Thyroid gland (tissue), 4 donors: Measurements from ENCODE around the gene CLEC11A. TPM values are rescaled to one million over a fixed set of nuclear protein-coding genes. Genes with fewer than 3 reads are reported as not detected.

ENCODE experiments used
- DNase-seq, 2 donors: peaks; one replicate each; pipeline ENCODE4 v3.0.0-alpha.2; 2019
- H3K27ac ChIP-seq, 3 donors: fragments of 200-600 bp; sonication (generic); 1 replicate in 2 of 3; 2 replicates in 1 of 3; pipeline ENCODE4 v1.5.1; 2016 to 2019; ENCODE audit warnings: mild to moderate bottlenecking in 1 of 3, moderate library complexity in 1 of 3
- H3K27me3 ChIP-seq: fragments of 200-600 bp; sonication (generic); one replicate; pipeline ENCODE4 v1.5.1; 2019
- H3K36me3 ChIP-seq, 2 donors: fragments of 200-600 bp; sonication (generic); one replicate each; pipeline ENCODE4 v1.5.1; 2016 to 2019
- H3K4me1 ChIP-seq, 2 donors: fragments of 200-600 bp; sonication (generic); one replicate each; pipeline ENCODE4 v1.5.1; 2017 to 2019
- H3K4me3 ChIP-seq, 3 donors: fragments of 200-600 bp; sonication (generic); replicated peaks in 1 of 3; 1 replicate in 2 of 3; 2 replicates in 1 of 3; pipeline ENCODE4 v1.5.1; 2016; ENCODE audit warnings: mild to moderate bottlenecking in 1 of 3
- H3K9me3 ChIP-seq: fragments of 200-600 bp; sonication (generic); one replicate; pipeline ENCODE4 v1.5.1; 2017
- CTCF ChIP-seq, 6 experiments: fragments of 200-600 bp in 3 of 6; fragments of 450-650 bp in 3 of 6; sonication (generic) in 3 of 6; IDR thresholded peaks; one replicate each; pipeline ENCODE4 v1.5.1; 2016 to 2019; ENCODE audit warnings: antibody characterized with exemption in 6 of 6, mild to moderate bottlenecking in 2 of 6, inconsistent platforms in 1 of 6, moderate library complexity in 1 of 6
- POLR2A ChIP-seq, 2 donors: fragments of 450-650 bp; IDR thresholded peaks; one replicate each; pipeline ENCODE4 v1.6.1; 2017; ENCODE audit warnings: antibody characterized with exemption in 2 of 2, mild to moderate bottlenecking in 2 of 2, moderate library complexity in 1 of 2
- WGBS, 2 donors: methylation state at CpG; one replicate each; pipeline ENCODE4 v1.1.5; 2017; 5-methylcytosine and 5-hydroxymethylcytosine counted together
- intact Hi-C: fragments of 100-400 bp; cut with DNase I; formaldehyde crosslinking; loops from one replicate; pipeline ENCODE4 v1.15.1; 2023
- total RNA-seq, 4 donors: library from RNA; depleted of rRNA; stranded (reverse); fragments of >200 nt; gene quantifications; one replicate each; pipeline ENCODE4 v1.2.3, GENCODE V29; 2016

CLEC11A gene
- total RNA-seq, 4 donors from 2014 or later, result 5.0 to 16.0 (median 8.9) TPM

GRCh38 chr19:50719119-50719435, 4.1 kb upstream of the CLEC11A start:
- WGBS, 2 donors, result 0 to 7% methylated on average over 3 to 16 of the region's 30 CpGs
- H3K4me3 ChIP-seq, result peak overlapping the region in 1 of 3 donors; percentile 14
- TF ChIP-seq POLR2A (IDR thresholded peaks at IDR 0.05) (no peak), CTCF (IDR thresholded peaks at IDR 0.05) (no peak)
- peaks cover 13 to 21% of the 10 kb centered on the region in 2 donors for H3K4me1 ChIP-seq
- intact Hi-C loops, result no loop called here
- no peak for DNase-seq
- no peaks in the 10 kb centered on the region for H3K9me3 ChIP-seq
- H3K27ac ChIP-seq, result no peak overlapping the region
- no peaks in the 10 kb centered on the region for H3K36me3 ChIP-seq
- H3K27me3 ChIP-seq, result peaks cover 11% of the 10 kb centered on the region

- no peak for DNase-seq
- WGBS, 2 donors, result 0 to 5% methylated on average over 4 to 21 of the region's 47 CpGs
- Histone ChIP-seq H3K36me3 (no peaks in the 10 kb centered on the region), H3K27ac (no peak within 1 kb of the TSS), H3K9me3 (no peaks in the 10 kb centered on the region), H3K27me3 (peaks cover 11% of the 10 kb centered on the region), H3K4me1 (peaks cover 17 to 24% of the 10 kb centered on the region in 2 donors), H3K4me3 (peak within 1 kb of the TSS in 1 of 3 donors; percentile 14)
- no peak for TF ChIP-seq CTCF (IDR thresholded peaks at IDR 0.05)
- no peak for TF ChIP-seq POLR2A (IDR thresholded peaks at IDR 0.05)
- intact Hi-C loops, result no loop called here
Observed at GRCh38 chr19:50719566-50719965, 3.6 kb upstream of the CLEC11A start, which contains the start of gene SHANK1. TSS of gene SHANK1 (minus strand) at chr19:50719802. CDS start at chr19:50716919, 2,883 bp downstream.

GRCh38 chr19:50720181-50720920, 2.8 kb upstream of the CLEC11A start:
- intact Hi-C loops, result loop anchor here (5.0 kb wide), 1 partner anchor 387 kb away; the partner anchor contains the start of gene CTU1
- H3K9me3 ChIP-seq, result no peaks in the 10 kb centered on the region
- H3K4me3 ChIP-seq, result no peak overlapping the region
- 42 to 55% methylated on average over 19 to 21 of the region's 21 CpGs for WGBS, 2 donors
- DNase-seq, result no peak
- no peak for TF ChIP-seq CTCF (IDR thresholded peaks at IDR 0.05)
- no peak for TF ChIP-seq POLR2A (IDR thresholded peaks at IDR 0.05)
- no peak overlapping the region for H3K27ac ChIP-seq
- H3K4me1 ChIP-seq, result peaks cover 19 to 27% of the 10 kb centered on the region in 2 donors
- H3K36me3 ChIP-seq, result no peaks in the 10 kb centered on the region
- H3K27me3 ChIP-seq, result peaks cover 11% of the 10 kb centered on the region

- H3K9me3 ChIP-seq, result no peaks in the 10 kb centered on the region
- H3K36me3 ChIP-seq, result no peaks in the 10 kb centered on the region
- WGBS, 2 donors, result 51 to 69% methylated on average over 2 to 7 of the region's 8 CpGs
- H3K4me1 ChIP-seq, result peaks cover 25 to 33% of the 10 kb centered on the region in 2 donors
- no peak overlapping the region for H3K27ac ChIP-seq
- TF ChIP-seq POLR2A (IDR thresholded peaks at IDR 0.05) (no peak), CTCF (IDR thresholded peaks at IDR 0.05) (no peak)
- H3K27me3 ChIP-seq, result peaks cover 11% of the 10 kb centered on the region
- intact Hi-C loops, result loop anchor here (5.0 kb wide), 1 partner anchor 386 kb away; the partner anchor contains the start of gene CTU1
- no peak overlapping the region for H3K4me3 ChIP-seq
- no peak for DNase-seq
Observed at GRCh38 chr19:50720921-50721381, 2.2 kb upstream of the CLEC11A start.
